Stimulated activated CD4-positive, alpha-beta T cell treated with anti-CD3 and anti-CD28 coated beads, TNF-alpha, amount 100 ng/mL, for 24 hours (primary cell): ENCODE results near the gene GPRIN1.

ENCODE experiments used
- DNase-seq, 3 experiments: peaks; one replicate each; pipeline ENCODE4 v3.0.0-alpha.2; 2020; ENCODE audit warnings: low read depth in 3 of 3

Gene GPRIN1

DNA sequence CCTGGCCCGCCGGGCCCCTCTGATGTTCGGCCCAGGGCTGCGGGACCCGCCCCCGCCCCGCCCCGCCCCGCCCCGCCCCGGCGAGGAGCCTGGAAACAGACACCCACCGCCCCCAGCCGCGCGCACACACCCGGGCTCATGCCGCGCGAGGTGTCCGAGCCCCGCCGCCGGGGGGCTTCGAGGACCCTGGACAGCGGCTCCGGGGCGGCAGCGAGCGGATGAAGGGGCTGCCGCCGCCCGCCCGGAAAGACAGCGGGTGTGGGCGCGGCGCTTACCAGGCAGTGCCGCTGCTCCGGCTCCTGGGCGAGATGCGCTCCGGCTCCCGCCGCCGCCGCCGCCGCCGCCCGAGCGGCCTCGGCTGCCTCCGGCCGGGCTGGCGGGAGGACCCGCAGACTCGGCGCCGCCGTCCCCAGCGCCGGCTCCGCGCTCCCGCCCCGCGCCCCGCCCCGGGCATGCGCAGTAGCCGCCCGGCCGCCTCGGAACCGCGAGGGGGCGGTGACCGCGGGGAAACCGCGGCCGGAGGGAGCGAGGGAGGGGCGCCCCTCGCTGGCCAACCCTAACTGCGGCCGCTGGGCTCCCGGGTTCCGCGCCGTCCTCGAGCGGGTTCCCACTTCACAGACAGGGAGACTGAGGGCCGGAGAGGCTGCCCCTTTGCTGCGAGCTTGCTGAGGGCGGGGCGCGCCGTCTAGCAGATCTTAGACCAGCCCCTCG is at the start of gene GPRIN1:
GPRIN1 (minus strand) TSS at position 433 of the 711 bp plus-strand sequence. CDS start 10,322 bp downstream, outside the sequence.
- peak in 2 of 3 experiments; percentile 34 to 58 for DNase-seq

DNA sequence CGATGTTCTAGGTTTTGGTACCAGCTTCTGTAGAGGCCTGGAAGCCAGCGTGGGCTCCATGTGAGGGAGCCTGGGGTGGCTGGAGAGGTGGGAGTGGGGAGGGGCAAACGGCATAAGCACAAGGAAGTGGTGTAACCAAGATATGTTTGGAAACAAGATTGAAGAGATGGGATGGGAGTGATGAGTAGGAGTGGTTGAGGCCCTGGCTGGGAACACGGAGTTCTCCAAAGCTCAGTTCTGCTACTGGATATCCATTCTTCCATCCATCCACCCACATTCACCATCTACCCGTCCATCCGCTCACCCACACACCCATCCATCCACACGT is 49.5 kb upstream of the GPRIN1 start:
- no peak for DNase-seq

DNA sequence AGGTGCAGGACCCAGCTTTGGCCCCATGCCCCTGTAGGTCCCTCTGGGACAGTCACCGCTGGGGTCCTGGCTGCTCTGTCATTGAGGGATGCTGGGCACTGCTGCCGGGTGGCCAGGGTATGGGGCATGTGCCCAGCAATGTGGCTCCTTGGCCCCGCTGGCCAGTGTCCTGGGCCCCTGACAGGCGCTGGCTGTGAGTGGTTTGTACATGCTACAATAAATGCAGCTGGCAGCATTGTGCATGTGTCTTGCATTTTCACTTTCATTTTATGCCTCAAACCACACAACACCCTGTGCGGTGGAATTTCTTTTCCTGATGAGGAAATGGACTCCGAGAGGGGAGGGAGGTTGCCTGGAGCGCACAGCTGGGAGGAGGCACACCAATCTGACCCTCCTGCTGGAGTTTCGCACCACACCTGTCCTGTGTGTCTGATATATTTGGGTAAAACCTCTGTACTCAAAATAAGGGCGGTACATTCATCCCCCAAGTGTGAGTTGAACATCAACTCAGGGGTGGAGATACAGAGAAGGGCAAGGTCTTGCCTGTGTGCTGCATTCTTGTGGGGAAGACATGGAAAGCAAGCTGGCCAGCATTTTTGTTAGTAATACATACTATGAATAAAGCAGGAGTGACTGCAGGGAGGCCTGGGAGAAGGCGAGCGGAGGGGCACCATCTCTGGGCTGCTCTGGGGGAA is 49.0 kb upstream of the GPRIN1 start:
- no peak for DNase-seq

DNA sequence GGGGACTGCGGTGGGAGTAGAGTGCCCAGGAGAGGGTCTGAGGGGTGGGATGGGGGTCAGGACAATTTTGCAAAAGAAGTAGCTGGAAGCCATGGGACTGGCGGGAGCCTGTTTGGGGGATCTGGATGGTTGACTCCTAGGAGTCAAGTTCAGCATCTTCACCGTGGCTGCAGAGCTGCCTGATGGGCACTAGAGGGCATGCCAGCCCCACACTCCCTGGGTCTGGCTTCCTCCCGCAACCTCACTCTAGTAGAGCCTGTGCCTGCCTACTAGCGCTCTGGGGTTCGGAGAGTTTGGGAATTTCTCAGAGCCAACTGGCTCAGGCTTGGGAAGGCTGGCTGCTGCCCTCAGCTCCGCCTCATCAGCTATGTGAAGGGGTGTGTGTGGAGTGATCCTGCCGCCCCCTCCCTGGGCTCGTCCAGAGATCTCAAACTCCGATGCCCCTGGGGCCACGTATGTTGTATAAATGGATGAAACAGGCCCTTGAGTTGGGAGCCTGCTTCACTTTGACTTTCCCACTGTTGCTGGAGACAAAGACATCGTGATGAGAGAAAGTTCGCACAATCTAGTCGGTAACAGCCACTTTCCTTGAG is 48.1 kb upstream of the GPRIN1 start:
- DNase-seq: peak; percentile 45 to 63 (median 53)

DNA sequence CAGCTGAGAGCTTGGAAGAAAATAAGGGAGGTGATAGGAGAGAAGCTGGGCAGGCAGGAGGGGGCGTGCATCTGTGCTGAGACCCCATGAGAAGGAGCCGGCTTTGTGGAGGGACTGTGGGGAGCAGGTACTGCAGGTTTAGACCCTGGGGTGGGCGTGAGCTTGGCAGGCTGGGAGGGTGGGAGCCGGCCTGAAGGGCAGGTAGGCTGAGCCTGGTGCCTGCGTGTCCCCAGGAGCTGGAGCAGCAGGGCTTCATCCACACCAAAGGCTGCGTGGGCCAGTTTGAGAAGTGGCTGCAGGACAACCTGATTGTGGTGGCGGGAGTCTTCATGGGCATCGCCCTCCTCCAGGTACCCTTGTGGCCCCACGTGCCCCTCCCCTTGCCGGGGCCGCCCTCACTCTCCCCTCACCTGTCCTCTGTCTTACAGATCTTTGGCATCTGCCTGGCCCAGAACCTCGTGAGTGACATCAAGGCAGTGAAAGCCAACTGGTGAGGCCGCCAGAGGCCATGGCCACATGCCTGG is 46.6 kb upstream of the GPRIN1 start:
- DNase-seq: no peak

DNA sequence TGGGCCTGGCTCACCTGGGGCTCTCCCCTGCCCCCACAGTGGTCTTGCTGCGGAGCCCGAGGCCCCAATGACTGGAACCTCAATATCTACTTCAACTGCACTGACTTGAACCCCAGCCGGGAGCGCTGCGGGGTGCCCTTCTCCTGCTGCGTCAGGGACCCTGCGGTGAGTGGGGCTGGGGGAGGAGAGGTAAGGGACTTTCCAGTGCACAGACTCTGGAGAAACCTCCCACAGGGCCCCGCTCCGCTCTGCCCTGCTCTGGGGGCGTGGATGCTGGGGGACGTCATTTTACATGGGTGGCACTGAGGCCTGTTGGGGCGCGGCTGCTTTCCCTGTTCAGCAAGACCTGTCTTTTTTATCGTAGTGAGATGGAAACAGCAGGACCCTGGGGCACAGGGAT is 44.9 kb upstream of the GPRIN1 start:
- DNase-seq: no peak

DNA sequence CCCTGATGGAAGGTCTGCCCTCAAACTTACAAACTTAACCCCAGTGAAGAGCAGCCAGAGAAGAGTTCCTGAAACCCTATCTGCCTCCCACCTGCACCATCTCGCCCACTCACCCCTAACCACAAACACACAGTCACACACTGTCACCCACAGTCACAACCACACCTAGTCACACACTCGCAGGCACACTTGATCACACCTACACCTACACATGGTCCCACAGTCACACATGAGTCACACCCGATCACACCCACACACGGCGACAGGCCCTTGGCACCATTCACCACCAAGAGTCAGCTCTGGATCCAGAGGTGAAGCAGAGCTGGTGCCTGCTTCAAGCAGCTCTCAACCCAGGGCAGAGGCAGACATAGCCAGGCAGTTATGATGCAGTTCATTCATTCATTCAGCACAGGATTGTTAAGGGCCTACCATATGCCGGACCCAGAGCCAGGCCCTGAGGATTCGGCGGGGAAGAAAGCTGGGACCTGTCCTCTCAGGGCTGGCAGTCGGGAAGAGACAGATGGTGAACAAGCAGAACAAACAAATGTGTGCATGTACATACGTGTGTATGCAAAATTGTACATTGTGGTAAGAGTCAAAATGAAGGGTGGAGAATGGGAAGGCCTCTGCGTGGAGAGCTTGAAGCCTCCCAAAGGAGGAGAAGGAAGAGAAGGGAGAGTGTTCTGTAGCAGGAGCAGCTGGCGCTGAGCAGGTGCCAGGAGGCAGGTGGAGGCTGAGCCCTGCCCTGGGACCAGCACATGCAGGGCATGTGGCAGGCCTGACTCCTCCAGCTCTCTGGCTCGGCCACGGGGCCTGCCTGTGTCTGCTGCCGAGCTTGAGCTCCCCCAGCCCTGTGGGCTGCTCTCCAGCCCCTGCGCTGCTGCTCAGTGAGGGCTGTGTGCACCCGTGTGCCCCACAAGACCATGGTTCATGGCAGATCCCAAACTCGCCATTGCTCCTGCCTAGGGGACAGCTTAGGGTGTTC is 43.7 kb upstream of the GPRIN1 start:
- peak; percentile 51 to 82 (median 81) for DNase-seq

DNA sequence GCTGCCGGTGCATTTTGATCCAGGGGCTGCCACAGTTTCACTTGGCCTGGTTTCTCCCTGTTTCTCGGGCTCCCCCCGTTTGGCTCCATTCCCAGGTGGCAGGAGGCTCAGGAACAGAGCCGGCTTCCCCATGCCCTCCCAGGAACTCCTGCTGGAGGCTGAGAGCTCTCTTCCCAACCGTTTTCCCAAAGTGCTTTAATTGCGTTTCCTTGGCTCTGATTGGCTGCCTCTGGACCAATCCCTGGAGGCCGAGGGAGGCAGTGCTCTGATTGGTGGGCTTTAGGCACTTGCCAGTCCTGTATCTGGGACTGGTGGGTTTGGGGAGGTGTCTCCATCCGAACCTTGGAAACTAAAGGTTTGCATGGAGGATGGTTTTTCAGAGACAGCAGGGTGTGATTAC is 42.2 kb upstream of the GPRIN1 start:
- no peak for DNase-seq

DNA sequence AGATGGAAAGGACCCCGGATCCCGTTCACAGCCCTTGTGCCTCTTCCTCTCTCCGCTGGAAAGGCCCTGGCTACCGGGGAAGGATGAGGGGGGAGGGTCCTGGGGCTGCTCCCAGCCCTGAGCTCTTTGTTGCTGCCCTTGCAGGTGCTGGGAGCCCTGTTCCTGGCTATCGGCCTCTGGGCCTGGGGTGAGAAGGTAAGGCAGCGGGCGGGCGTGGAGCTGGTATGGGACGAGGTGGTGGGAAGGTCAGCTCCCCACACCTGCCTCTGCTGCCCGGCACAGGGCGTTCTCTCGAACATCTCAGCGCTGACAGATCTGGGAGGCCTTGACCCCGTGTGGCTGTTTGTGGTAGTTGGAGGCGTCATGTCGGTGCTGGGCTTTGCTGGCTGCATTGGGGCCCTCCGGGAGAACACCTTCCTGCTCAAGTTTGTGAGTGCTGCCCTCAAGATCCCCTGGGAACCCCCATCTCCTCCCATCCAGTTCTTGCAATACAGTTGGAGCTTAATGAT is 41.6 kb upstream of the GPRIN1 start:
- no peak for DNase-seq

DNA sequence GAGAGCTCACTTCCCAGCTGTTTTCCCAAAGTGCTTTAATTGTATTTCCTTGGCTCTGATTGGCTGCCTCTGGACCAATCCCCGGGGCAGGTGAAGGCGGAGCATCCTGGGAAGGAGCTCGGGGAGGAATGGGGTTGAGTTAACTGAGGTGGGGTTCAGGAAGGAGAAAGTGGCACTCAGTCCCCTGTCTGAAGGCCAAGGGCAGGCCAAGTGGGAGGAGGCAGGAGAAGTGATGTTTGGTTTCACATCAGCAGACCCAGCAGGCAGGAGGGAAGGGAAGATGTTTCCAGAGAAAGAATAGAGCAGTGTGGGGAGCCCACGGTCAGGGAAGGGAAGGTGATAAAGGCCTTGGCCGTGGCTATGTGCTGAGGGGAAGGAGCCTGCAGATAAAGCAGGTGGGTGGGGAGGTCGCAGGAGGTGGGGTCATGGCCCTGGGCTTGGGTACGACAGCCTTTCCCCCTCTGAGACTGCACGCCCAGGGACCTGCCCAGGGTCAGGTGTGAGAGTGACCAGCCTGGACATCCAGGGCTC is 40.5 kb upstream of the GPRIN1 start:
- DNase-seq: no peak

DNA sequence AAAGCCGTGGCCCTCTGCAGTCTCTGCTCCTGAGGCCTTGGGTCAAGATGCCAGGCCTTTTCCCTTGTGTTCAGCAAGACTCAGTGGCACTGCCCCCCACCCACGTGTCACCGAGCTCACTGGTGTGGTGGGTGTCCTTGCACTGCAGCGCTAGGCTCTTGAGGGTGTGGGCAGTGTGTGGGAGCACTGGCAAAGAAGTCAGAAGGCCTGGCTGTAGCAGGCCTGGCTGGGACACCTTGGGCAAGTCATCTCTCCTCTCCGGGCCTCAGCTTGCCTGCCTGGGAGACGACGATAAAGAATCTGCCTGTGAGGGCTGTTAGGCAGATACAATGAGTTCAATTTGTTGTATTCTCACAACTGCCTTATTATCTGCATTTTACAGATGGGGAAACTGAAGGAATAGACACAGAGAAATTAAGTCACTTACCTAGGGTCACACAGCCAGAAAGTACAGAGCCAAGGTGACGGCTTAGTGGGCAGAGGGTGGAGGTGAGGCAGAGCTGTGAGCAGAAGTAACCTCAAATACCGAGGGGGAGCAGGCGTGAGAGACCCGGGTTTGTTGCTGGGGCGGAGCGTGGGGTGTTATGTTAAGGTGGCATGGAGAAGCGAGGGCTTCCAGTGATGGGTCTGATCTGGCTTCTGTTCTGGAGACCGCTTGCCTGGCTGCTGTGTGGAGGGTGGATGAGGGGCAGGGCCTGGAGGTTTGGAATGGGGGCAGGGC is 38.7 kb upstream of the GPRIN1 start:
- DNase-seq: no peak

DNA sequence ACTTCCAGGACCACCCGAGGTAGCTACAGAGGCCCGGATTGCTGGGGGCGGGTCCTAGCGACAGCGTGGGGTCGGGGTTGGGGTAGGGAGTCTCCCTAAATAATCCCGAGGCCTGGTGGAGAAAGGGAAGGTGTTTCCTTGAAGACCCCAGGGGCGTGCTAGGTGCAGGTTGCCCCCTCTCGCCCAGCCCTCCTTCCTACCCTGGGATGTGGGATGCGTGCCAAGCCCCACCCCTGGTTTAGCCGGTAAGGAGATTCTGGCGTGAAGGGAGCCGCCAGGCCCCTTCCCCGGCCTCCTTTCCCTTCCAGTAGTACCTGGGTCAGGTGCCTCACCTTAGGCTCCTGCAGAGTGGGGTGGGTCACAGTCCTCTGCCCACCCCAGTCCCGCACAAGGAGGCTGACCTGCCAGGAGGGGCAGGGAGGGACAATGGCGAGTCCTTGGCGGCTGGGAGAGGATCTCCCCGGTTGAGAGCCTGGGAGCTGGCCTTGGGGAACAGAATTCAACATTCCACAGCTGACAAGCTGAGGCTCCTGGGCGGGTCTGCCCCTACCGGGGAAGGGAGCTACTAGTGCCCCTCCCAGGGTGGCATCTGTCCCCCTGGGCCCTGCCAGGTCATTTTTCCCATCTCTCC is 38.0 kb upstream of the GPRIN1 start:
- DNase-seq: no peak

DNA sequence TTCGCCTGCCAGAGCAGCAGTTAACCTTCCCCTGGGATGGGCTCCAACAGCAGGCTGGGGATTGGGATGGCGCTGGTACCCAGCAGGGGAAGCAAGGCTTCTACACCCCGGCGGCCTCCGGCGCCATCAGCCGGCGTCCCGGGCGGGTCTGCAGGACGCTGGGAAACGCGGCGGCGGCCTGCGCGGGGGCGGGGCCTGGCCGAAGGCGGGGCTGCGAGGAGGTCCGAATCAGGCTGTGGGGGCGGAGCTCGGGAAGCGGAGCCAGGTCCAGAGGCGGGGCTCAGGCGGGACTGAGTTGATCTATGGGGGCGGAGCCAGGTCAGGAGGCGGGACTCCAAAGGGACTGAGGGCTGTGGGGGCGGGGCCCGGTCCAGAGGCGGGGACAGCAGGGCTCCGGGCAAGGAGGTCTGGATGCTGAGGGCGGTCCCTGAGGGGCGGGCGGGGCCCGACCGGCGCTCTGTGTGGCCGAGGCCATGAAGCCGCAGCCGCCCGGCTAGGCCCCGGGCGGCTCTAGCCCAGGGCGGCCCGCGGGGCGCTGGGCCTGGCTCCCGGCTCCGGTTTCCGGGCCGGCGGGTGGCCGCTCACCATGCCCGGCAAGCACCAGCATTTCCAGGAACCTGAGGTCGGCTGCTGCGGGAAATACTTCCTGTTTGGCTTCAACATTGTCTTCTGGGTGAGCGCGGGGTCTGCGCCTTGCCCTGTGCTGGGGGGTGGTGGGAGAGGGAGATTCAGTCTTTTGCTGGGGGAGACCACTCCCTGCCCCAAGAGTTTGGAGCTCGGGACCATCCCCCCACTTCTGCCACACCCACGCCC is 37.3 kb upstream of the GPRIN1 start, which contains the start of gene TSPAN17:
TSPAN17 (plus strand) TSS at position 455 of the 813 bp plus-strand sequence; CDS start at position 587, 132 bp downstream.
- peak; percentile 97 to 100 (median 99) for DNase-seq

DNA sequence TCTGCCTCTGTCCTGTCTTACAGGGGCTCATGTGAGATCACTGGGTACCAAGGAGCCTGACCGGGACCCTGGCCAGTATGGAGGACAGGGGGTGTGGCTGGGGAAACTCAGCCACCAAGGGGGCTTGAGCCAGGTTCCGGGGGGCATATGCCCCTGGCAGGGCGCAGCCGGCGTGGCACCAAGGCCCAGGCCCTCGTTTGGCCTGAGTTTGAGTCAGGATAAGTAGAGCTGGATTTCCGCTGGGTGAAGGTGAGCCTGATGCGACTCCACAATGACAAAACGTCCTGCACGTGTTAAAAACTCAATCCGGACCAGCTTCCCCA is 36.7 kb upstream of the GPRIN1 start:
- DNase-seq: no peak

DNA sequence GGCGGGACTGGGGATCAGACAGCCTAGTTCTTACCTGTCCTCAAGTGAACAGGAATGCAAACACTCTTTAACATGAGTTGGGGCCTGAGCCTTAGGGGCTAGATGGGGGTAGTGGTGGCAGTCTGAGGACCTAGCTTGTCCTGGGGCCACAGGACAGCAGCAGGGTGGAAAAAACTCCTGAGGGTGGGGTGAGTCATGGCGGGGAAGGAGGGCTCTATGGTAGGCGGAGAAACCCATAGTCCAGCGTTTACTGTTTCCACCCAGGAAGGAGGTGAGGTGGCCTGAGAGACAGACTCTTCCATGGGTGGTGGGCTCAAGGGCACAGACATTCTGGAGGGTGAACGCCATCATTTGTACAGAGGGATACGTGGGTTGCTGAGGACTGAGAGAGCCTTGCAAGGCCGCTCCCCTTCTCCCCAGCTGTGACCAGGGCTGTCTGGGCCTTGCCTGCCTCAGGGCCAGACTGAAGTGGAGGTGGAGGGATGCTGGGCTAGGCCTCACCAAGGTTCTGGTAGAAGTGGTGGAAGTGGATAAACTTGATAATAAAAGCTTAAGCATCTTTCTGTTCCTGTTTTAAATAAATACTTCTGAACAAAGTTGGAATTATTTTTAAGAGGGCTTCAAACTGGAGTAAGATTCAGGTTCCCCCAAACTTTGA is 36.2 kb upstream of the GPRIN1 start:
- no peak for DNase-seq

DNA sequence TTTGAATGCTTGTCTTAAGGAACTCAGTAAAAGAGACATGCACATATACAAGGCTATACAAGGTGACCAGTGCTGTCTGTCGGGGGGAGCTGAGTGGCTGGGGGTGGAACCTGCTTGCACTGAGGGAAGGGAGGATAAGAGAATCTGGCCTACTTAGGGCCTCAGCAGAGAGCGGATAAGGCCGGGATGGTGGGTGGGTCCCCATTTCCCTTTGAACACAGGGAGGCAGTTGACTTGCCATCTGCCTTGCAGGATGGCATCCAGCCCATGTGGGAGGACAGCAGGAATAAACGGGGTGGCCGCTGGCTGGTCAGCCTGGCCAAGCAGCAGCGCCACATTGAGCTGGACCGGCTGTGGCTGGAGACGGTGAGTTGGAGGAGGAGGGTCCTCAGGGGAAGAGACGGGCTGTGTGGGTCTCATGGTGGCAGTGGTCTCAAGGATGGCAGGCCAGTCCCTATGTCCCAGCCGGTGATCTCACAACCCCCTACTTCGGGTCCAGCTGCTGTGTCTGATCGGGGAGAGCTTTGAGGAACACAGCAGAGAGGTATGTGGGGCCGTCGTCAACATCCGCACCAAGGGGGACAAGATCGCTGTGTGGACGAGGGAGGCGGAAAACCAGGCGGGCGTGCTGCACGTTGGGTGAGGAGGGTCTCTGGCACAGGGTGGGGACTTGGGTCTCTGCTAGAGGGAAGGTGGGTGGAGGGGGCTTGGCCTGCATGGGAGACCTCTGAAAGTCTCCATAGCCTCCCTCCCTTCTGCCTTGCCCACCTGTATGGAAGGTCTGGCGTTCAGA is 35.1 kb upstream of the GPRIN1 start:
- DNase-seq: no peak

DNA sequence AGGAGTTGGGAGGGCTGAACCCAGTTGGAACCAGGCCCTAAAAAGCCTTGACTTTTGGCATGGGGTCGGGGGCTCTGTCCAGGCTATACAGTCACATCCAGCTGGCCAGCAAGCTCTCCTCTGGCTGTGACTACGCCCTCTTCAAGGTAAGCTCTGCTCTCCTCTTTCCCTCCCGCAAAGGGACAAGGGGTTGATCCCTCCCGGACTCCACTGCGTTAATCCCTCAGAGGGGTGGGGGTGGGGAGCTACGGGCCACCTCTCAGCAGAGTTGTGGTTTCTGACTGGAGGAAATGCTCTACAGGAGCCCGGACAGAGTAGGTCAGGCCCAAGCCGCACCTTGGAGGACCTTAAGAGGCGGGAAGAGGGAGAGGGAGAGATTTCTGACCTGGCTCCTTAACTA is 34.3 kb upstream of the GPRIN1 start:
- DNase-seq: no peak
